ENCODE data around the gene HESX1. TPM values are rescaled to one million over a fixed set of nuclear protein-coding genes. Genes with fewer than 3 reads are reported as not detected.

HESX1 gene
- total RNA-seq, 4 donors from 2014 or later, result 1.3 TPM; not detected in 3

DNA sequence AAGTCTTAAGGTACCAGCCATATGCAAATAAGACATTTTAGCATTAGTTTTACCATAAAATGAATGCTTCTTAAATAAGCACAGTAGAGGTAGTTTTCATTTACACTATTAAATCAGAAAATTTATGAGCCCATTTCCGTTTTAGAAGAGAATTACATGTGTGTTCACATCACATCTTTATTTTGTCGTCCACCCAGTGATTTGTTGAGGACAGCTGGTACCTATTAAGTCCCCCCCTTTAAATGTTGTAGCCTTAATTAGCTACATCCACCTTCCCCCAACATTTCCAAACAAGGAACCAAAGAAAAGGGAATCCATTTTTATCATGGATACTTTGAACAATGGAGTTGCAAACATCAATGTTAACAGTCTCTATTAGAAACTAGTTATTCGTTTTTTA, 41.5 kb downstream of the HESX1 start:
- Histone ChIP-seq H3K36me3 (no peaks in the 10 kb centered on the region), H3K4me3 (no peak overlapping the region), H3K4me1 (peaks cover 0 to 53% (median 15%) of the 10 kb centered on the region in 3 donors), H3K27ac (no peak overlapping the region), H3K27me3 (peaks cover 0 to 10% (median 0%) of the 10 kb centered on the region in 4 donors), H3K9me3 (no peaks in the 10 kb centered on the region)
- DNase-seq, result no peak
- intact Hi-C loops (cut with DNase I), result loop anchor here (10.0 kb wide), 1 partner anchor 164 kb away; no protein-coding TSS in a partner anchor
- TF ChIP-seq POLR2A (IDR thresholded peaks at IDR 0.05), result no peak
- TF ChIP-seq, protein P1, sequence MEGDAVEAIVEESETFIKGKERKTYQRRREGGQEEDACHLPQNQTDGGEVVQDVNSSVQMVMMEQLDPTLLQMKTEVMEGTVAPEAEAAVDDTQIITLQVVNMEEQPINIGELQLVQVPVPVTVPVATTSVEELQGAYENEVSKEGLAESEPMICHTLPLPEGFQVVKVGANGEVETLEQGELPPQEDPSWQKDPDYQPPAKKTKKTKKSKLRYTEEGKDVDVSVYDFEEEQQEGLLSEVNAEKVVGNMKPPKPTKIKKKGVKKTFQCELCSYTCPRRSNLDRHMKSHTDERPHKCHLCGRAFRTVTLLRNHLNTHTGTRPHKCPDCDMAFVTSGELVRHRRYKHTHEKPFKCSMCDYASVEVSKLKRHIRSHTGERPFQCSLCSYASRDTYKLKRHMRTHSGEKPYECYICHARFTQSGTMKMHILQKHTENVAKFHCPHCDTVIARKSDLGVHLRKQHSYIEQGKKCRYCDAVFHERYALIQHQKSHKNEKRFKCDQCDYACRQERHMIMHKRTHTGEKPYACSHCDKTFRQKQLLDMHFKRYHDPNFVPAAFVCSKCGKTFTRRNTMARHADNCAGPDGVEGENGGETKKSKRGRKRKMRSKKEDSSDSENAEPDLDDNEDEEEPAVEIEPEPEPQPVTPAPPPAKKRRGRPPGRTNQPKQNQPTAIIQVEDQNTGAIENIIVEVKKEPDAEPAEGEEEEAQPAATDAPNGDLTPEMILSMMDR (IDR thresholded peaks at IDR 0.05), result no peak
- WGBS, 2 donors, result 70 to 71% methylated on average over 3 of the region's 3 CpGs

DNA sequence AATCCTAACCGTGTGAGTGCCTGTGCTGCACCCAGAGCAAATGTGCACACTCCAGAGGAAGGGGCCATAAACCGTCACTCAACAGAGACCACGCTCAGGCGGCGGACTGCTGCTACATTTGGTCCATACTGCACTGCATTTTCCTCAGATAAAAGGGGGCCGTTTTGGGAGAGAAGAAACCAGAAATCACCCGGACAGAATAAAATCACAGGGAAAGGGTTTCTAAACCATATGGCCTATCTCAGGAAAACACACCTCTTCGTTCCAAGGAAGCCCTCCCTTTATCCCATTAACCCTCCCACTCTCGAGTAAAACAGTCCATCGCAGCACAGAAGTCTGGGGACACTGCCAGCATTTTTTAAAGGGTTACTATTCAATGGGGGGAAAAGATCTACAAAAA, 42.2 kb downstream of the HESX1 start:
- intact Hi-C loops (cut with DNase I), result loop anchor here (10.0 kb wide), 1 partner anchor 163 kb away; no protein-coding TSS in a partner anchor
- peaks cover 0 to 2% (median 0%) of the 10 kb centered on the region in 4 donors for H3K27me3 ChIP-seq

DNA sequence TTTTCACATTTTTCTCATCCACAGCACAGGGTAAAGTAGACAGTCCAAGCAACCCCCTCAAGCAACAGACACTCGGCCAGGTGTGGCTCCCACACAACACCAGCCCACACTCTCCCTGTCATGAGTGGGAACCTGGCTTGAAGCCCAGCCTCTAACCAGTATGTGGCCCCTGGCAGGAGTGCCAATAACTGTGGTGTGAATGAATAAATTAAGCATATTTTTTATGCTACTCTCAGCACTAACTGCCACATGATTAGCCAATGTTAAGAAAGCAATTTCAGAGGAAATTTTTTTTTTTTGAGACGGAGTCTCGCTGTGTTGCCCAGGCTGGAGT, 44.5 kb downstream of the HESX1 start:
- no peak for TF ChIP-seq POLR2A (IDR thresholded peaks at IDR 0.05)
- TF ChIP-seq, protein P1 (IDR thresholded peaks at IDR 0.05), result no peak
- Histone ChIP-seq H3K36me3 (no peaks in the 10 kb centered on the region), H3K4me1 (peaks cover under 1 to 43% (median 4%) of the 10 kb centered on the region in 3 donors), H3K27me3 (no peaks in the 10 kb centered on the region), H3K27ac (no peak overlapping the region), H3K9me3 (no peaks in the 10 kb centered on the region), H3K4me3 (no peak overlapping the region)
- intact Hi-C loops (cut with DNase I), result loop anchor here (10.0 kb wide), 1 partner anchor 160 kb away; no protein-coding TSS in a partner anchor
- DNase-seq, result no peak
- WGBS, 2 donors, result 75 to 78% methylated on average over 3 of the region's 3 CpGs

More for the DNA sequence above, 42.2 kb downstream of the HESX1 start:
- no peak for DNase-seq
- Histone ChIP-seq H3K4me1 (peaks cover 0 to 46% (median 15%) of the 10 kb centered on the region in 3 donors), H3K4me3 (no peak overlapping the region), H3K36me3 (no peaks in the 10 kb centered on the region), H3K9me3 (no peaks in the 10 kb centered on the region), H3K27ac (no peak overlapping the region)
- 71 to 74% methylated on average over 8 to 10 of the region's 10 CpGs for WGBS, 2 donors
- TF ChIP-seq, protein P1 (IDR thresholded peaks at IDR 0.05), result no peak

DNA sequence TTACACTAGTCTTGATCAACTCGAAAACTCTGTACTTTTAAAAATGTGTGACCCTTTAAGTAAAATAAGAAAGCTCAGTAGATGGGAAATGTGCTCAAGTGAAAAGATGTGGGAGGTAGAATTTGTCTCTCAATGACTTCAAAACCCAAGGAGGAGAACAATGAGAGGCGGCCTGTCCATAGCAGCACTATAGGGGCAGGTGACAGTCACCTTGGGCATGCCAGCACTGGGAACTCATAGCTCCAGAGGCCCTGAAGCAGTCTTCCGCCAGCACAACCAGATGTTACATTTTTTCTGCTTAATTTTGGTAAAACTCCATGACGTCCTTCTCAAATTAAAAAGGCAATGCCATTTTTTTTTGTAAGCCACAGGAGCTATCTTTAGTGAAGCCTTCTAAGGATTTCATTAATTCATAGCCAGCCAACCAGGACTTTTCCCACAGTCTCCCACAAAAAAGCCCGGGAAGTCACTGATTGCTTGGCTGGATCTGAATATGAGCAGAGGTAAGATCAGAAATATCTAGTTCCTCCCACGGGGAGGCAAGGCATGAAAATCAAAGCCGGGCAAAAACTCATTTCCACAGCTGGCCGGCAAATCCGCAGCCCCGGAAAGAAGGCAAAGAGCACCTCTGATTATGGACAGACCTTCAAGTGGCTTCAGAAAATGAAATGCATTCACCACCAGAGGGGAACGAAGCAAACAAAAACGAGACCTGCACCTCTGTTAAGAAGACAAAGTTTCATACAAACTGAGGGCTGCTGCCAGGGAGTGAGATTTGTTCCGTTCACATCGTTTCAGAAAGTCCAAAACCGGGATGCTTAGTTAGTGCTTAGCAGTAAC, 45.1 kb downstream of the HESX1 start:
- no peak overlapping the region for H3K4me3 ChIP-seq
- DNase-seq, result no peak
- TF ChIP-seq POLR2A (IDR thresholded peaks at IDR 0.05), result no peak
- TF ChIP-seq, protein P1 (IDR thresholded peaks at IDR 0.05), result no peak
- H3K36me3 ChIP-seq, result no peaks in the 10 kb centered on the region
- no peaks in the 10 kb centered on the region for H3K27me3 ChIP-seq
- intact Hi-C loops (cut with DNase I), result loop anchor here (10.0 kb wide), 1 partner anchor 160 kb away; no protein-coding TSS in a partner anchor
- H3K27ac ChIP-seq, result no peak overlapping the region
- peaks cover 5 to 43% (median 6%) of the 10 kb centered on the region in 3 donors for H3K4me1 ChIP-seq
- no peaks in the 10 kb centered on the region for H3K9me3 ChIP-seq
- WGBS, 2 donors, result 47 to 63% methylated on average over 15 of the region's 15 CpGs

All from esophagus squamous epithelium (tissue), 5 donors.